GM18870 (cell line): Measurements from ENCODE around the gene TMEM203.
A peak's percentile ranks its signal among the peaks of the same experiment; 100 is the strongest.

Experiments
- ATAC-seq: cut with Tn5 transposase; IDR thresholded peaks from one replicate; pipeline ENCODE4 v1.9.1; 2021; ENCODE audit warnings: moderate library complexity; ENCODE audit not compliant: unreplicated experiment

Gene TMEM203

DNA sequence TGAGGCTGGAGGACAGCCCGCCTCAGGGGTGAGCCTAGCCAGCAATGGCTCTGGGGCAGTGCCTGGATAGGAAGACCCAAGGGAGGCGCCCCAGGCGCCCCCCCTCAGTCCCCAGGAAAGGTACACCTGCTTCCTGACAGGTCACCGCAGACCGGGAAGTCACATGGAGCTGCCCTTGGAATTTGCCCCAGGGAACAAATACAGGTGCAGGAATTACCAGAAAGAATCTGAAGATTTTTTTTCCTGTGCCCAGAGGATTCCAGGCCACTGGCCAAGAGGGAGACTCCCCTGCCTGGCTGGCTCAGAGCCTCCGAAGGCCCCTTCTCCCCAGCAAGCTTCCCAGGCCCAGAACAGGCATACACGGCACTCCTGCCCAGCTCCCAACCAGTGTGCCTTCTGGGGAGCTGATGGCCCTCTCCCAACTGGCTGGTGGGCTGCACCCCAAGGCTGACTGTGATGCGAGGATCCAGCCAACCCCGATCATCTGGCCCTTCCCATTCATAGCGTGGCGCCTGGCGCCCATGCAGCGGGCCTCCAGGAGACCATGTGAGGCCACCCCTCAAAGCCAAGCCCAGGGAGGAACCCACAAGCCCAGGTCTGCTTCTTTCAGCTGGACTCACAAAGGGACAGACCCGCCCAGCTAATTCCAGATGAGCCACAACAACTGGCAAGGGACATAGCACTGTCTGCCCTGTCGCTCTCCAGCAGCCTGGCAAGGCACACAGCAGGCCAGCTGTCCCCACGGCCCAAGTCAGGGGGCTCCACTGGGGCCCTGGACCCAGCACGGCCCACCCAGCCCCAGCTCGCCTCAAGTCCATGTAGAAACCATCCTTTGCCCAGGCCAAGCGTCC is 7.2 kb downstream of the TMEM203 start:
- no peak for ATAC-seq

GRCh38 chr9:137195525-137196220 is 9.8 kb downstream of the TMEM203 start:
- ATAC-seq = no peak

DNA sequence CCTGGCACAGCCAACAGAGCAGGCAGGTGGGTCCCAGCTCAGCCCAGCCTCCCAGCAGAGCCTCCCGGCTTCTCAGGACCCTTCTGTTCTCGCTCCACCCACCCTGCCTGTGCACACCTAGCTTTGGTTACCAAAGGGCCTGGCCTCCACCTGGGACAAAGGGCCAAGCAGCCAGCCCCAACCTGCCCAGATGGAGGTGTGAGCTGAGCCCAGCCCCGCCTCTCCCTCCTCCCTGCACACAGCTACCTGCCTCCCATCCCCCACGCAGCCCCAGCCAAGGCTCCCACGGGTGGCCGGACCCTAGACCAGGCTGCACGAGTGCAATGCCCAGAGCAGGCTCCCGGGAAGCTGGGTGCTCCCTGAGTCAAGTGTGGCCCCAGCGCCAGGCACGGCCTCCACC is 10.5 kb downstream of the TMEM203 start:
- no peak for ATAC-seq

- ATAC-seq = no peak
Measured at GRCh38 chr9:137194388-137194787, 11.1 kb downstream of the TMEM203 start.

DNA sequence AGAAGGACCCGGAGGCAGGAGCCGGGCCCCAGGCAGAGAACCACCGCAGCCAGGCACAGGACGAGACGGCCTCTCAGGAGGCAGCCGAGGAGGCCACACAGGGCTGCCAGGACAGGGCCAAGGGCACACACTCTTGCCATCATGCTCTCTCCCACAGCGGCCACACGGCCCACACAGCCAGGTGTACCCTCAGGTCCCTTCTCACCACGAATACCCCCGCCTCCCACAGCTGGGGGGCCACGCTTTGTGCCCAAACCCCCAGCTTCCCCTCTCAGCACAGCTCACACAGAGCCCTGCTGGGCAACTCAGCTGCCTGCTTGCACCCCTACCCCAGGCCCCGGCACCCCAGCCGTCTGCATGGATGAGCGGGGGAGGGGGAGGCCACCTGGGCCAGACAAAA is 11.7 kb downstream of the TMEM203 start:
- no peak for ATAC-seq

DNA sequence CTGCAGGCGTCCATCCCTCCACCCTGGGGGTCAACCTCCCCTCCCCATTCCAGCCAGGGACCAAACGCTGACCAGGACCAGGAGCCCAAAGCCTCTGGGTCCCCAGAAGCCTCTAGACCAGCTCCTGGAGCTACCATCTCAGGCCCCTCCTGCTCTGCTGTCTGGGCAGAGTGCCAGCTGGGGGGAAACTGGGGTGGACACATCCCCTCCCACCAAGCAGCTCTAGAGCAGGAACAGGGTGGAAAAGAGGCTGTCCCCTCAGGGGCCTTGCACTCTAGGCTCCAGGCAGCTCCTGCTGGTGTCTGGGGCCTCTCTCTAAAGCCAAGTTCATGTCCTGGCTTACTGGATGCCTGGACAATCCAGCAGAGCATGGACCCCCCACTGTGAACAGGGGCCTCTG is 12.6 kb downstream of the TMEM203 start:
- no peak for ATAC-seq

- ATAC-seq = no peak
Measured at GRCh38 chr9:137192448-137192780, 13.0 kb downstream of the TMEM203 start.

DNA sequence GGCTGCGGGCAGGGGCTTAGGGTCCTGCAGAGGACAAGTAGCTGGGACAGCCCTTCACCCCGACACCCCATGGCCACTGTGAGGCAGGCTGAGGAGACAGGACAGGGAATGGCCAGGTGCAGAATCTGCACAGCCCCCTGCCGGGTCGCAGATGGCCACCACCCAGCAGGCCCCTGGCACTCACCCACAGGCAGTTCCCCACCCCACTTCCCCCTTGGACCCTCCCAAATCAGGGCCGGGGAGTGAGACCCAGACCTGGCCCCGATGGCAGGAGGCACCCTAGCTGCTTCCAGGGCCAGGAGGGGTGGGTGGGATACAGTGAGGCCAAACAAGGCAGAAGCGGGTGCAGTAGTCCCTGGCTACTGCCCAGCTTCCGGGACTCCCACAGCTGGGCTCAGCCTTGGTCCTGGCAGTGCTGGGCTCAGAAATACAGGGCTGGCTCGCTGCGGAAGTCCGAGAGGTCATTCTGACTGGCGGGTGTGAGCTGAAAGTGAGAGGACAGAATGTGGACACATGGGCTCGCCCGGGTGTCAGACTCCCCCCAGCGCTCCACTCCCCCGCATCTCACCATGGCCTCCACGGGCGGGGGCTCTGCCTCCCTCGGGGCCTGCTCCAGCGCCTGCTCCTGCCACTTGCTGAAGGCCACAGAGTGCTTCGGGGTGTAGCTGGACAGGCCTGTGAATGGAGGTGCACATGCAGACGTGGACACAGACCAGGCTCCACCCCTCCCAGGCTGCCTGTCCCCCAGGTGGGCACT is 13.6 kb downstream of the TMEM203 start:
- ATAC-seq = no peak

DNA sequence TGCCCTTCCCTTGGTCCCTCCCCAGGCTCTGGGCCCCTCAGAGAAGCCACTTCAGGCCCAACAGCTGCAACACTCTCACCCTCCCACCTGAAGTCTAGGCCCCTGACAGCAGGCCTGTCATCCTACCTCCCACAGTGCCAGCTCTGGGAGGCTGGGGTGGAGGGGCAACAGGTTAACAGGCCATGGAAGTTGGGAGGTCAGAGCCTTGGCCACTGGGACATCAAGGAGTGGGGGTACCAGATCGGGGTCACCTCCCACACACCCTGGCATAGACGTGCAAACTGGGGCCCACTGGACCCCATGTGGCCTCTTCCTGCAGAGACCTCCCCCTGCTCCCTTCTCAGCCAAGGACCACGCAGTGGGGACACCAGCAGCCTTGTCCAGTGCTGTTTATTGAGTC is 14.2 kb downstream of the TMEM203 start:
- no peak for ATAC-seq

DNA sequence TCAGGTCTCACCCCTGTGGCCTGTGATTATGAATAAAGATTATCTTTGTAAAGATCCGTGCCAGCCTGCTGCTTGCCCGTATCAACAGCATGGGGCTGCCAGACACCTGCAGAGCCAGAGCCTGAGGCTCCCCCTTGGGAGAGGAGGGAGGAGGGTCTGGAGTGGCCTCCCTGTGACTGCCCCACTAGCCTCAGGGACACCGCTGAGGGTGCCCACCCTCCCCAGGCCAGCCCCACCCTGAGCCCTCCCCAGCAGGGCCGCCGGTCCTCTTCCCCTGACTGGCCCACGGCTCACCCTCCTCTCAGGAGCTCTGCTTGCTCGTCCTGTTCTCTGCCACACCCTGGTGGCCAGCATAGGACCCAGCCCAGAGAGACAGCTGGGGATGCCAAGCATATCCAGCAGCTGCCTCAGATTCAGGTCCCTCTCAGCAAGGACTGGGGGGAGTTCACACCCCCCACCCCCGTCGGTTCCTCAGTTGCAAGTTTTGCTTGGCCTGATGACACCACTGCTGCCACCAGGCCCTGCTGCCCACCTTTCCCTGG is 15.1 kb downstream of the TMEM203 start:
- no peak for ATAC-seq

DNA sequence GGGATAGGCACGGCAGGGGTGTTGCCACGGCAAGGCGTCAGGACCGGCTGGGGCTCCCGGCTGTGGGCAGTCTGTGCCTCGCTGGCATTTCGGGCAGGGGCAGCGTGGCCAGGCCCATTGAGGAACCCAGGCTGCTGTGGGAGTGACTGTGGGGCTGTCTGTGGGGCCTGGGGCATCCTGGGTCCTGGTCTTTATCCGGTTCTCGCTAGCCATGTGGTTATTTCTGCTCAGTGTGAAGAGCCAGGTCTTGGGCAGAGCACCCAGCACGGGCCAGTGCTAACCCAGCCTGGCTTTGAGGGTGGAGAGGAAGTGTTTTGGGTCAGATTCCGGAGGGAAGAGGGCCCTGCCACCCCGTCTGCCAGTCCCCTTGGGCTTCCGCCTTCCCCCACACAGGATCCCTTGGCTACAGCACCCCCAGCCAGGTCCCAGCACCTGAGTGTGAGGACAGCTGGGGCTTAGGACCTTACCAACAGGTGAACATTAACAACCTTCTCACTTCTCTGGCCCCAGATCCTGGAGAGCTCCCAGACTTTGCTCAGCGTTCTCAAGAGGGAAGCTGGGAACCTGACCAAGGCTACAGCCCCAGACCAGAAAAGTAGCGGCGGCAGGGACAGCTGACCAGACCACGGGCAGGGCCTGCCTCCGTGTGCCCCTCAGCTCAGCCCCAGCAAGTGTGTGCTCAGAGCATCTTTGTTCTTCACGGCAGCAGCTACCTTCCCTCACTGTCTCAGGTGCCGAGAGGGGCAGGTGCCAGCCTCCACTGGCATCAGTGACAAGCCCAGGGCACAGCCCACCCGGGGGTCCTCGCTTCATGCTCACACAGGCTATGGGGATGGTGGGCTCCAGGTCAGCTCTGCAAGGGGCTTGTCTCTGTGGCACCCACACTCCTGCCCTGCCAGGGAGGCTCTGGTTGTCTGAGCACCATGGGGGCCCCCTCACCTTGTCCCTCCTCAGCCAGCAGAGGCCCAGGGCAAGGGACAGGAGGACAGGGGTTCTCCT is 15.9 kb downstream of the TMEM203 start:
- no peak for ATAC-seq

GRCh38 chr9:137188490-137189296 is 16.8 kb downstream of the TMEM203 start, which contains the start of the genes ANAPC2 and SSNA1:
Gene ANAPC2, minus strand, starts transcription at chr9:137188560. Its CDS starts 28 bp downstream, at chr9:137188532.
Gene SSNA1, plus strand, starts transcription at chr9:137188676. Its CDS starts 51 bp downstream, at chr9:137188727.
- peak; percentile 84 for ATAC-seq

DNA sequence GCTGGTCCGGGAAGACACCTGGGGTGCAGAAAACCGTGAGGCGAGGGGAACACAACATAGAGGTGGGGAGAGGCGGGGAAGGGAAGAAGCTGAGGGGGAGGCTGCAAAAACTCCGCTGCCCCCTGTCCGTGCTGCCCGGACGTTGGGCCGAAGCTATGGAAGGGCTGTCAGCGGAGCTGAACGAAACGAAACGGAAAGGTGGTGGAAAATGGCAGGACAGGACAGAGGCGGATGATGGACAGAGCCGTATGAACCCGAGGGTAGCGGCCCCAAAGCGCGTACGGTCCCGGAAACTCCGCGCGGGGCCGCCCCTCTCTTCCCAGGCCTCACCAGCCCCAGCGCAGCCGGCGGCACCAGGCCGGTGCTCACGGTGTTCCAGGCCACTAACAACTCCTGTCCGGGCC is 17.4 kb downstream of the TMEM203 start:
- ATAC-seq = no peak

- ATAC-seq = no peak
Measured at GRCh38 chr9:137187386-137187785, 18.1 kb downstream of the TMEM203 start.

GRCh38 chr9:137186385-137186784 is 19.1 kb downstream of the TMEM203 start:
- no peak for ATAC-seq

GRCh38 chr9:137185921-137186320 is 19.5 kb downstream of the TMEM203 start:
- ATAC-seq = no peak

DNA sequence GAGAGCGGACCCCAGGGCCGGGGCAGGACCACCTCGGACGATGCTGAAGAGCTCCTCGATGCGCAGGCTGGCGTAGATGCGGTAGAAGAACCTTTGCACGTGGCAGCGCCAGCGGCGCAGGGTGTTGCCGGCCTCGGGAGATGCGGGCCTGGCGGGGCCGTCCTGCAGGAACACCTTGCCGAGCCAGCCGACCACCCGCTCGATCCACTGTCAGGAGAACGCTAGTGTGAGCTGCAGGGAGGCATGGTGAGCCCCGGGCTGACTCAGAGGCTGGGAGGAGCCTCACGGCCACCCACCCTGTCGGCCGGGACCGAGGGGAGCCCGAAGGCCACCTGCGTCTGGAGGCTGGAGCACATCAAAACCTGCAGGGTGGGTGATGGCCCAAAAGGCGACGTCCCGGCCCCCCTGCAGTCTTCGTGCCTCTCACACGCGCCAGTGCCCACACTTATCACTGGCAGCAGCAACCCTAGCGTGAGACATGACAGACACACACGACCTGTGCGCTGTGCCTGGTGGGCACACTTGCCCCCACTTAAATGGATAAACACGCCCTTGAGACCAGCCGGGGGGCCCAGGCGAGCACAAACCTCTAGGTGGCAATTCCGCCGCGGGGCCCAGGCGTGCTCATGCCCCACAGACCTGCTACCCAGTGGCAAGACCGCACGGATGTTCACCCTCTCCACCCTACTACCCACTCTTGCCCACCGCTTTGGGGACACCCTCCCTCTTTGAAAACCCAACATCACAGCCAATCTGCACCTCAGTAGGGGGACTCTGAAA is 20.4 kb downstream of the TMEM203 start:
- ATAC-seq = no peak

DNA sequence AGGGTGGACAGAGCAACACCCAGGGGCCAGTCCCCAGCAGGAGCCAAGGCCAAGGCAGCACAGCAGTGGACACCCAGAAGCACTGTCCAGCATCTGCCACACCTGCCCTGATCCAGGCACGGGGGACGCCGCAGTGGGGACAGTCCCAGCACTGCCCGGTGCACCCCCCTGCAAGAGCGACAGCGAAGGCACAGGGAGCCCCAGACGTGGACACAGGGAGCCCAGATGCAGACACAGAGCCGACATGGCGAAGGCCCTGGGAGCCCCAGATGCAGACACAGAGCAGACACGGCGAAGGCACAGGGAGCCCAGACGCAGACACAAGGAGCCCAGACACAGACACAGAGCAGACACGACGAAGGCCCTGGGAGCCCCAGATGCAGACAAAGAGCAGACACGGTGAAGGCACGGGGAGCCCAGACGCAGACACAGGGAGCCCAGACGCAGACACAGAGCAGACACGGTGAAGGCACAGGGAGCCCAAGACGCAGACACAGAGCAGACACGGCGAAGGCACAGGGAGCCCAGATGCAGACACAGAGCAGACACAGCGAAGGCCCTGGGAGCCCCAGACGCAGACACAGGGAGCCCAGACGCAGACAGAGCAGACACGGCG is 21.4 kb downstream of the TMEM203 start:
- no peak for ATAC-seq
